ENCODE measurements around the gene NOXA1. TPM values are rescaled to one million over a fixed set of nuclear protein-coding genes. Genes with fewer than 3 reads are reported as not detected.

The NOXA1 gene
- total and polyA plus RNA-seq, 4 donors, result 1.3 to 3.6 (median 2.4) TPM

DNA sequence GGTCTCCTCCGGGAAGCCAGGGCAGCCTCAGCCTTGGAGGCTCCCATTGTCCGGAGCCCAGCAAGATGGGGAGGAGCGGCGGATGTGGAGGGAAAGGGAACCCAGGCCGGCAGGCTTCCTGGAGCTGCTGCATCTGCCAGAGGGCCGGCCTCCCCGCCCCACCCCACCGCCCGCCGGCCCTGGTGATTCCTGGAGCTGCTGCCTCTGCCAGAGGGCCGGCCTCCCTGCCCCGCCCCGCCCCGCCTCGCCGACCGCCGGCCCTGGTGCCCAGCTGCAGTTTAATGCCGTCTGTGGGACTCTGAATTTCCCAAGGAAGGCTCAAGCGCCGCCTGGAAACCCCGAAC lies 31.8 kb upstream of the NOXA1 start:
- Histone ChIP-seq H3K27ac (ENCODE audit: low read depth in 1 of 2, low read length in 2 of 2) (no peak overlapping the region), H3K27me3 (ENCODE audit: control insufficient read depth in 4 of 4, insufficient read depth in 4 of 4, low read length in 3 of 4) (no peaks in the 10 kb centered on the region), H3K4me1 (ENCODE audit: control insufficient read depth in 4 of 4, insufficient read depth in 4 of 4, low read length in 3 of 4) (peaks cover 3 to 8% (median 5%) of the 10 kb centered on the region in 4 donors), H3K36me3 (ENCODE audit: control insufficient read depth in 4 of 4, insufficient read depth in 3 of 4, low read depth in 1 of 4, low read length in 3 of 4) (peaks cover 0 to 4% (median 1%) of the 10 kb centered on the region in 4 donors), H3K9me3 (ENCODE audit: control insufficient read depth in 4 of 4, low read length in 3 of 4) (no peaks in the 10 kb centered on the region), H3K4me3 (ENCODE audit: low read depth in 1 of 3, low read length in 3 of 3) (no peak overlapping the region), H3K9ac (ENCODE audit: low read depth in 1 of 2, low read length in 2 of 2) (no peak overlapping the region)
- DNase-seq (ENCODE audit: low spot score), result no peak
- 84% methylated on average over 22 of the region's 22 CpGs for WGBS
- TF ChIP-seq, protein P1, sequence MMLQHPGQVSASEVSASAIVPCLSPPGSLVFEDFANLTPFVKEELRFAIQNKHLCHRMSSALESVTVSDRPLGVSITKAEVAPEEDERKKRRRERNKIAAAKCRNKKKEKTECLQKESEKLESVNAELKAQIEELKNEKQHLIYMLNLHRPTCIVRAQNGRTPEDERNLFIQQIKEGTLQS (IDR thresholded peaks at IDR 0.05), result no peak
- TF ChIP-seq EGR1 (IDR thresholded peaks at IDR 0.05; ENCODE audit: low read depth in 2 of 2) (no peak), FOXA2 (IDR thresholded peaks at IDR 0.05) (no peak), HNF4G (IDR thresholded peaks at IDR 0.05) (no peak), FOXA1 (IDR thresholded peaks at IDR 0.05) (no peak), TAF1 (conservative IDR thresholded peaks at IDR 0.05) (no peak), GABPA (IDR thresholded peaks at IDR 0.05 in 1 of 2, conservative IDR thresholded peaks at IDR 0.05 in 1 of 2) (no peak), NR2F2 (IDR thresholded peaks at IDR 0.05) (no peak), RXRA (IDR thresholded peaks at IDR 0.05) (no peak), HNF4A (conservative IDR thresholded peaks at IDR 0.05) (no peak), YY1 (IDR thresholded peaks at IDR 0.05) (no peak)
- TF ChIP-seq, protein P2, sequence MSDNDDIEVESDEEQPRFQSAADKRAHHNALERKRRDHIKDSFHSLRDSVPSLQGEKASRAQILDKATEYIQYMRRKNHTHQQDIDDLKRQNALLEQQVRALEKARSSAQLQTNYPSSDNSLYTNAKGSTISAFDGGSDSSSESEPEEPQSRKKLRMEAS (IDR thresholded peaks at IDR 0.05), result no peak
- TF ChIP-seq, protein P3, sequence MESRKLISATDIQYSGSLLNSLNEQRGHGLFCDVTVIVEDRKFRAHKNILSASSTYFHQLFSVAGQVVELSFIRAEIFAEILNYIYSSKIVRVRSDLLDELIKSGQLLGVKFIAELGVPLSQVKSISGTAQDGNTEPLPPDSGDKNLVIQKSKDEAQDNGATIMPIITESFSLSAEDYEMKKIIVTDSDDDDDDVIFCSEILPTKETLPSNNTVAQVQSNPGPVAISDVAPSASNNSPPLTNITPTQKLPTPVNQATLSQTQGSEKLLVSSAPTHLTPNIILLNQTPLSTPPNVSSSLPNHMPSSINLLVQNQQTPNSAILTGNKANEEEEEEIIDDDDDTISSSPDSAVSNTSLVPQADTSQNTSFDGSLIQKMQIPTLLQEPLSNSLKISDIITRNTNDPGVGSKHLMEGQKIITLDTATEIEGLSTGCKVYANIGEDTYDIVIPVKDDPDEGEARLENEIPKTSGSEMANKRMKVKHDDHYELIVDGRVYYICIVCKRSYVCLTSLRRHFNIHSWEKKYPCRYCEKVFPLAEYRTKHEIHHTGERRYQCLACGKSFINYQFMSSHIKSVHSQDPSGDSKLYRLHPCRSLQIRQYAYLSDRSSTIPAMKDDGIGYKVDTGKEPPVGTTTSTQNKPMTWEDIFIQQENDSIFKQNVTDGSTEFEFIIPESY (IDR thresholded peaks at IDR 0.05), result no peak
- TF ChIP-seq, protein P4, sequence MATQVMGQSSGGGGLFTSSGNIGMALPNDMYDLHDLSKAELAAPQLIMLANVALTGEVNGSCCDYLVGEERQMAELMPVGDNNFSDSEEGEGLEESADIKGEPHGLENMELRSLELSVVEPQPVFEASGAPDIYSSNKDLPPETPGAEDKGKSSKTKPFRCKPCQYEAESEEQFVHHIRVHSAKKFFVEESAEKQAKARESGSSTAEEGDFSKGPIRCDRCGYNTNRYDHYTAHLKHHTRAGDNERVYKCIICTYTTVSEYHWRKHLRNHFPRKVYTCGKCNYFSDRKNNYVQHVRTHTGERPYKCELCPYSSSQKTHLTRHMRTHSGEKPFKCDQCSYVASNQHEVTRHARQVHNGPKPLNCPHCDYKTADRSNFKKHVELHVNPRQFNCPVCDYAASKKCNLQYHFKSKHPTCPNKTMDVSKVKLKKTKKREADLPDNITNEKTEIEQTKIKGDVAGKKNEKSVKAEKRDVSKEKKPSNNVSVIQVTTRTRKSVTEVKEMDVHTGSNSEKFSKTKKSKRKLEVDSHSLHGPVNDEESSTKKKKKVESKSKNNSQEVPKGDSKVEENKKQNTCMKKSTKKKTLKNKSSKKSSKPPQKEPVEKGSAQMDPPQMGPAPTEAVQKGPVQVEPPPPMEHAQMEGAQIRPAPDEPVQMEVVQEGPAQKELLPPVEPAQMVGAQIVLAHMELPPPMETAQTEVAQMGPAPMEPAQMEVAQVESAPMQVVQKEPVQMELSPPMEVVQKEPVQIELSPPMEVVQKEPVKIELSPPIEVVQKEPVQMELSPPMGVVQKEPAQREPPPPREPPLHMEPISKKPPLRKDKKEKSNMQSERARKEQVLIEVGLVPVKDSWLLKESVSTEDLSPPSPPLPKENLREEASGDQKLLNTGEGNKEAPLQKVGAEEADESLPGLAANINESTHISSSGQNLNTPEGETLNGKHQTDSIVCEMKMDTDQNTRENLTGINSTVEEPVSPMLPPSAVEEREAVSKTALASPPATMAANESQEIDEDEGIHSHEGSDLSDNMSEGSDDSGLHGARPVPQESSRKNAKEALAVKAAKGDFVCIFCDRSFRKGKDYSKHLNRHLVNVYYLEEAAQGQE (IDR thresholded peaks at IDR 0.05), result no peak
- TF ChIP-seq, protein P5, sequence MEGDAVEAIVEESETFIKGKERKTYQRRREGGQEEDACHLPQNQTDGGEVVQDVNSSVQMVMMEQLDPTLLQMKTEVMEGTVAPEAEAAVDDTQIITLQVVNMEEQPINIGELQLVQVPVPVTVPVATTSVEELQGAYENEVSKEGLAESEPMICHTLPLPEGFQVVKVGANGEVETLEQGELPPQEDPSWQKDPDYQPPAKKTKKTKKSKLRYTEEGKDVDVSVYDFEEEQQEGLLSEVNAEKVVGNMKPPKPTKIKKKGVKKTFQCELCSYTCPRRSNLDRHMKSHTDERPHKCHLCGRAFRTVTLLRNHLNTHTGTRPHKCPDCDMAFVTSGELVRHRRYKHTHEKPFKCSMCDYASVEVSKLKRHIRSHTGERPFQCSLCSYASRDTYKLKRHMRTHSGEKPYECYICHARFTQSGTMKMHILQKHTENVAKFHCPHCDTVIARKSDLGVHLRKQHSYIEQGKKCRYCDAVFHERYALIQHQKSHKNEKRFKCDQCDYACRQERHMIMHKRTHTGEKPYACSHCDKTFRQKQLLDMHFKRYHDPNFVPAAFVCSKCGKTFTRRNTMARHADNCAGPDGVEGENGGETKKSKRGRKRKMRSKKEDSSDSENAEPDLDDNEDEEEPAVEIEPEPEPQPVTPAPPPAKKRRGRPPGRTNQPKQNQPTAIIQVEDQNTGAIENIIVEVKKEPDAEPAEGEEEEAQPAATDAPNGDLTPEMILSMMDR (IDR thresholded peaks at IDR 0.05; ENCODE audit: low read depth, low read length, missing input control), result no peak

Measured in liver (tissue), 9 donors.